Neural cell (in vitro differentiated cells): Measurements from ENCODE around the gene SPRING1.

Experiments used
- CTCF ChIP-seq: fragments of 450-650 bp; IDR thresholded peaks from 2 replicates; pipeline ENCODE4 v1.5.1; 2014; ENCODE audit warnings: antibody characterized with exemption, mild to moderate bottlenecking, moderate library complexity; ENCODE audit not compliant: poor library complexity, severe bottlenecking
- EZH2 ChIP-seq: fragments of 200-600, 300-800 bp; shearing (Covaris generic), sonication (generic); IDR thresholded peaks from 2 replicates; pipeline ENCODE4 v1.6.1; 2014; ENCODE audit warnings: antibody characterized with exemption, low read length, borderline replicate concordance, mild to moderate bottlenecking; ENCODE audit not compliant: insufficient read depth, poor library complexity, severe bottlenecking
- MXI1 ChIP-seq: fragments of 450-650 bp; conservative IDR thresholded peaks from 2 replicates; pipeline ENCODE4 v1.6.1; 2014; ENCODE audit warnings: antibody characterized with exemption, mild to moderate bottlenecking; ENCODE audit not compliant: poor library complexity, severe bottlenecking
- POLR2AphosphoS5 ChIP-seq: IDR thresholded peaks from 2 replicates; pipeline ENCODE4 v1.6.1; 2012
- RAD21 ChIP-seq: fragments of 450-650 bp; conservative IDR thresholded peaks from 2 replicates; pipeline ENCODE4 v1.6.1; 2014; ENCODE audit warnings: antibody characterized with exemption, mild to moderate bottlenecking, moderate library complexity
- SMC3 ChIP-seq: fragments of 450-650 bp; conservative IDR thresholded peaks from 2 replicates; pipeline ENCODE4 v1.6.1; 2014; ENCODE audit warnings: antibody characterized with exemption, mild to moderate bottlenecking, moderate library complexity; ENCODE audit not compliant: poor library complexity
- TAF1 ChIP-seq: IDR thresholded peaks from 2 replicates; pipeline ENCODE4 v1.6.1; 2012; ENCODE audit warnings: low read depth

- TF ChIP-seq POLR2AphosphoS5 (no peak), CTCF (no peak), RAD21 (no peak), EZH2 (no peak), TAF1 (no peak), MXI1 (no peak), SMC3 (no peak)
These were observed 45.3 kb downstream of the SPRING1 start for GRCh38 chr12:116692605-116693004.
